Activated naive CD4-positive, alpha-beta T cell treated with anti-CD3 and anti-CD28 coated beads, Interleukin-2, amount 50 U/mL, for 72 hours (primary cell): ENCODE data around the gene FAF1. TPM values are rescaled to one million over a fixed set of nuclear protein-coding genes. Genes with fewer than 3 reads are reported as not detected.

Experiments used
- ATAC-seq, 2 donors: fragments of 150-1000 bp; cut with Tn5 transposase; 2 replicates each; pipeline ENCODE4 v1.10.0; 2021; ENCODE audit warnings: mild to moderate bottlenecking in 2 of 2, moderate library complexity in 2 of 2
- DNase-seq, 2 donors: peaks; one replicate each; pipeline ENCODE4 v3.0.0; 2021 to 2022; ENCODE audit warnings: low spot score in 2 of 2
- H3K27ac Mint-ChIP-seq, 2 donors: one replicate each; pipeline ENCODE4 v1.8.0; 2022; ENCODE audit warnings: mild to moderate bottlenecking in 2 of 2, mixed read lengths in 2 of 2
- H3K36me3 Mint-ChIP-seq, 2 donors: one replicate each; pipeline ENCODE4 v1.8.0; 2022; ENCODE audit warnings: mixed read lengths in 2 of 2
- H3K9me3 Mint-ChIP-seq, 2 donors: one replicate each; pipeline ENCODE4 v1.8.0; 2022; ENCODE audit warnings: mixed read lengths in 2 of 2
- total RNA-seq, 2 donors: library from RNA; stranded (reverse); gene quantifications; one replicate each; pipeline ENCODE4 v1.2.3, GENCODE V29; 2022

The FAF1 gene
- total RNA-seq, 2 donors from 2014 or later: 58.1 to 101 TPM

- peaks cover 0 to 2% of the 10 kb centered on the region in 2 donors for H3K36me3 Mint-ChIP-seq
These were observed 478.8 kb downstream of the FAF1 start for GRCh38 chr1:50481142-50481736.

GRCh38 chr1:50476800-50477199 lies 483.3 kb downstream of the FAF1 start:
- DNase-seq: no peak
- ATAC-seq: no peak
- Mint-ChIP-seq H3K27ac (no peak overlapping the region), H3K36me3 (peaks cover 0 to 8% of the 10 kb centered on the region in 2 donors), H3K9me3 (no peaks in the 10 kb centered on the region)

More at GRCh38 chr1:50481142-50481736, 478.8 kb downstream of the FAF1 start:
- no peak for DNase-seq
- peaks cover 0 to under 1% of the 10 kb centered on the region in 2 donors for H3K9me3 Mint-ChIP-seq
- ATAC-seq: no peak
- no peak overlapping the region for H3K27ac Mint-ChIP-seq

- DNase-seq: no peak
- Mint-ChIP-seq H3K9me3 (no peaks in the 10 kb centered on the region), H3K27ac (no peak overlapping the region), H3K36me3 (peaks cover 0 to 13% of the 10 kb centered on the region in 2 donors)
- ATAC-seq: no peak
These were observed 484.9 kb downstream of the FAF1 start for GRCh38 chr1:50474859-50475809.

GRCh38 chr1:50473513-50473912 lies 486.6 kb downstream of the FAF1 start:
- ATAC-seq (no peak), DNase-seq (no peak)
- H3K9me3 Mint-ChIP-seq: no peaks in the 10 kb centered on the region
- peaks cover 7 to 13% of the 10 kb centered on the region in 2 donors for H3K36me3 Mint-ChIP-seq
- H3K27ac Mint-ChIP-seq: no peak overlapping the region

- peaks cover 7 to 13% of the 10 kb centered on the region in 2 donors for H3K36me3 Mint-ChIP-seq
- no peak for DNase-seq
- no peaks in the 10 kb centered on the region for H3K9me3 Mint-ChIP-seq
- no peak for ATAC-seq
- H3K27ac Mint-ChIP-seq: no peak overlapping the region
These were observed 488.1 kb downstream of the FAF1 start for GRCh38 chr1:50471967-50472366.

- no peak overlapping the region for H3K27ac Mint-ChIP-seq
- DNase-seq: no peak
- no peaks in the 10 kb centered on the region for H3K9me3 Mint-ChIP-seq
- H3K36me3 Mint-ChIP-seq: no peaks in the 10 kb centered on the region
- ATAC-seq: no peak
These were observed 497.1 kb downstream of the FAF1 start for GRCh38 chr1:50462964-50463363.

- Mint-ChIP-seq H3K36me3 (peaks cover 0 to under 1% of the 10 kb centered on the region in 2 donors), H3K9me3 (no peaks in the 10 kb centered on the region), H3K27ac (no peak overlapping the region)
- no peak for DNase-seq
- ATAC-seq: no peak
These were observed 501.6 kb downstream of the FAF1 start for GRCh38 chr1:50458507-50458906.

GRCh38 chr1:50454911-50455310 lies 505.2 kb downstream of the FAF1 start:
- Mint-ChIP-seq H3K36me3 (peaks cover 0 to 8% of the 10 kb centered on the region in 2 donors), H3K27ac (peak overlapping the region in 1 of 2 donors; percentile 67), H3K9me3 (no peaks in the 10 kb centered on the region)
- ATAC-seq (no peak), DNase-seq (no peak)

- Mint-ChIP-seq H3K27ac (no peak overlapping the region), H3K9me3 (no peaks in the 10 kb centered on the region), H3K36me3 (peaks cover 0 to 8% of the 10 kb centered on the region in 2 donors)
- ATAC-seq (no peak), DNase-seq (no peak)
These were observed 506.8 kb downstream of the FAF1 start for GRCh38 chr1:50453266-50453665.

- Mint-ChIP-seq H3K9me3 (no peaks in the 10 kb centered on the region), H3K27ac (no peak overlapping the region), H3K36me3 (peaks cover 0 to 8% of the 10 kb centered on the region in 2 donors)
- ATAC-seq (no peak), DNase-seq (no peak)
These were observed 507.4 kb downstream of the FAF1 start for GRCh38 chr1:50452700-50453099.

GRCh38 chr1:50450861-50451653 lies 509.0 kb downstream of the FAF1 start:
- Mint-ChIP-seq H3K9me3 (no peaks in the 10 kb centered on the region), H3K36me3 (peaks cover 0 to 8% of the 10 kb centered on the region in 2 donors), H3K27ac (peak overlapping the region in 1 of 2 donors; percentile 3)
- peak; percentile 52 to 88 for ATAC-seq
- DNase-seq: no peak

GRCh38 chr1:50447961-50448360 lies 512.1 kb downstream of the FAF1 start:
- no peak for ATAC-seq
- H3K36me3 Mint-ChIP-seq: peaks cover 0 to 2% of the 10 kb centered on the region in 2 donors

GRCh38 chr1:50441183-50441582 lies 518.9 kb downstream of the FAF1 start:
- Mint-ChIP-seq H3K9me3 (no peaks in the 10 kb centered on the region), H3K36me3 (peaks cover 0 to 20% of the 10 kb centered on the region in 2 donors), H3K27ac (no peak overlapping the region)
- no peak for DNase-seq
- ATAC-seq: no peak

More at GRCh38 chr1:50447961-50448360, 512.1 kb downstream of the FAF1 start:
- no peak for DNase-seq
- H3K9me3 Mint-ChIP-seq: no peaks in the 10 kb centered on the region
- H3K27ac Mint-ChIP-seq: no peak overlapping the region

GRCh38 chr1:50438945-50439344 lies 521.1 kb downstream of the FAF1 start:
- H3K36me3 Mint-ChIP-seq: peaks cover 0 to 20% of the 10 kb centered on the region in 2 donors
- no peak for DNase-seq
- no peak overlapping the region for H3K27ac Mint-ChIP-seq
- H3K9me3 Mint-ChIP-seq: no peaks in the 10 kb centered on the region
- ATAC-seq: no peak

GRCh38 chr1:50436489-50436888 lies 523.6 kb downstream of the FAF1 start:
- H3K27ac Mint-ChIP-seq: no peak overlapping the region
- peaks cover 0 to 20% of the 10 kb centered on the region in 2 donors for H3K36me3 Mint-ChIP-seq
- DNase-seq (no peak), ATAC-seq (no peak)
- no peaks in the 10 kb centered on the region for H3K9me3 Mint-ChIP-seq

- ATAC-seq (no peak), DNase-seq (no peak)
- H3K27ac Mint-ChIP-seq: no peak overlapping the region
- H3K9me3 Mint-ChIP-seq: no peaks in the 10 kb centered on the region
- H3K36me3 Mint-ChIP-seq: peaks cover 0 to 13% of the 10 kb centered on the region in 2 donors
These were observed 530.1 kb downstream of the FAF1 start for GRCh38 chr1:50430010-50430405.
